HepG2 (cell line): ENCODE measurements around the gene TENM3. TPM values are rescaled to one million over a fixed set of nuclear protein-coding genes. Genes with fewer than 3 reads are reported as not detected.

ENCODE experiments used
- ATAC-seq: fragments of 200-7000 bp; cut with Tn5 transposase; 3 replicates; pipeline ENCODE4 v1.9.1; 2020; ENCODE audit warnings: mild to moderate bottlenecking, moderate library complexity
- BruUV-seq: library from RNA; stranded (reverse); fragments of 400-500 nt; replicated peaks from 2 replicates; lab custom pipeline; 2021; lab: Mats Ljungman, UMichigan
- CTCF ChIA-PET: fragments of 300-600 bp; formaldehyde crosslinking; extraction: SDS; loops from one replicate; lab custom pipeline; 2021; ENCODE audit warnings: low total read pairs, inconsistent platforms, low intra/inter-chr PET ratio; lab: Yijun Ruan, JAX
- POLR2A ChIA-PET: fragments of 350-600 bp; sonication (Branson Sonifier 250); formaldehyde crosslinking; loops from one replicate; lab custom pipeline; 2020; ENCODE audit warnings: antibody characterized with exemption, inconsistent platforms; lab: Yijun Ruan, JAX
- DNase-seq: peaks from one replicate; pipeline ENCODE4 v3.0.0-alpha.2; 2015; ENCODE audit warnings: low spot score
- FAIRE-seq: peaks from 3 replicates; lab custom pipeline; 2011; peaks lifted over from hg19 to GRCh38; lab: Jason Lieb, UNC
- H2AFZ ChIP-seq: one replicate; pipeline ENCODE4 v1.6.1; 2011; ENCODE audit warnings: low read length, inconsistent platforms
- H3K27ac ChIP-seq: fragments of 300-600 bp; 3 replicates; pipeline ENCODE4 v1.8.0; 2011; ENCODE audit warnings: mixed run types, mild to moderate bottlenecking, mixed read lengths, low read length, inconsistent platforms; ENCODE audit not compliant: insufficient read depth; ENCODE audit errors: extremely low read length
- H3K27me3 ChIP-seq, 2 experiments: fragments of 200-600 bp in 1 of 2; 2 replicates in 1 of 2; 3 replicates in 1 of 2; pipeline versions ENCODE4 v1.6.0 to v1.8.0; 2011; ENCODE audit warnings: low read length in 2 of 2, mild to moderate bottlenecking in 2 of 2, moderate library complexity in 2 of 2, inconsistent platforms in 1 of 2; ENCODE audit not compliant: insufficient read depth in 2 of 2, control insufficient read depth in 1 of 2
- H3K36me3 ChIP-seq, 2 experiments: fragments of 200-600 bp in 1 of 2; replicated peaks in 1 of 2; 2 replicates in 1 of 2; 3 replicates in 1 of 2; pipeline versions ENCODE4 v1.5.1 to v1.8.0; 2011; ENCODE audit warnings: low read length in 2 of 2, inconsistent platforms in 1 of 2; ENCODE audit not compliant: insufficient read depth in 2 of 2, control insufficient read depth in 1 of 2
- H3K4me1 ChIP-seq: 2 replicates; pipeline ENCODE4 v1.5.1; 2012; ENCODE audit warnings: low read length, inconsistent platforms; ENCODE audit not compliant: insufficient read depth
- H3K4me2 ChIP-seq: 2 replicates; pipeline ENCODE4 v1.6.0; 2011; ENCODE audit warnings: low read depth, low read length, inconsistent platforms
- H3K4me3 ChIP-seq, 3 experiments: fragments of 200-600 bp in 1 of 3; sonication (generic), shearing (Covaris generic) in 1 of 3; replicated peaks in 1 of 3; 2 replicates each; pipeline ENCODE4 v1.5.1; 2011 to 2016; ENCODE audit warnings: low read length in 3 of 3, inconsistent platforms in 2 of 3, low read depth in 2 of 3, mild to moderate bottlenecking in 2 of 3, control low read depth in 1 of 3, mixed read lengths in 1 of 3; ENCODE audit not compliant: insufficient read depth in 1 of 3
- H3K79me2 ChIP-seq: one replicate; pipeline ENCODE4 v1.6.1; 2011; ENCODE audit warnings: low read length, inconsistent platforms; ENCODE audit not compliant: insufficient read depth
- H3K9ac ChIP-seq: 2 replicates; pipeline ENCODE4 v1.6.0; 2011; ENCODE audit warnings: mild to moderate bottlenecking, low read depth, low read length, inconsistent platforms; ENCODE audit not compliant: insufficient read depth
- H3K9me3 ChIP-seq: 2 replicates; pipeline ENCODE4 v1.5.1; 2012; ENCODE audit warnings: mild to moderate bottlenecking, low read length
- H4K20me1 ChIP-seq: 2 replicates; pipeline ENCODE4 v1.6.0; 2011; ENCODE audit warnings: inconsistent platforms, mild to moderate bottlenecking, low read length, moderate library complexity; ENCODE audit not compliant: insufficient read depth
- GATAD1 ChIP-seq: IDR thresholded peaks from 2 replicates; pipeline ENCODE4 v1.6.1; 2016; ENCODE audit warnings: missing genetic modification reagents, missing compliant biosample characterization
- NRL ChIP-seq: sonication (generic); formaldehyde crosslinking; IDR thresholded peaks from 2 replicates; pipeline ENCODE4 v1.5.0; 2020; ENCODE audit warnings: missing genetic modification reagents, mild to moderate bottlenecking, moderate library complexity, borderline replicate concordance
- POLR2AphosphoS5 ChIP-seq: IDR thresholded peaks from 2 replicates; pipeline ENCODE4 v1.6.1; 2012; ENCODE audit warnings: low read depth, low read length
- SALL1 ChIP-seq: sonication (generic); formaldehyde crosslinking; IDR thresholded peaks from 2 replicates; pipeline ENCODE4 v1.8.0; 2022; ENCODE audit warnings: mild to moderate bottlenecking, missing genetic modification reagents
- ZFX ChIP-seq: sonication (generic); formaldehyde crosslinking; IDR thresholded peaks from 2 replicates; pipeline ENCODE4 v1.4.0; 2020; ENCODE audit warnings: mild to moderate bottlenecking, low read depth, missing genetic modification reagents, moderate library complexity
- WGBS: methylation state at CpG from one replicate; pipeline ENCODE4 v1.1.6; 2017; ENCODE audit warnings: low lambda C conversion rate; 5-methylcytosine and 5-hydroxymethylcytosine counted together
- in situ Hi-C: cut with HindIII; loops from 2 replicates; pipeline ENCODE4 v1.10.0; 2017; ENCODE audit warnings: low pct_unique_long_range_greater_than_20kb; ENCODE audit not compliant: extremely low pct_ligation_motif_present
- intact Hi-C: fragments of 100-400 bp; cut with micrococcal nuclease; formaldehyde crosslinking; loops from one replicate; pipeline ENCODE4 v1.10.0; 2022; ENCODE audit not compliant: unreplicated experiment
- polyA plus RNA-seq, 8 experiments: library from polyadenylated mRNA; depleted of rRNA in 3 of 8; stranded (reverse) in 7 of 8; unstranded in 1 of 8; fragments of >200 nt; fragmentation: Illumina TruSeq in 4 of 8; extraction: Trizol in 4 of 8; gene quantifications; 2 replicates each; pipeline versions ENCODE4 v1.2.1 to v1.2.3, GENCODE V29; 2011 to 2016; ENCODE audit warnings: low read depth in 4 of 8, missing spikeins in 1 of 8, mixed read lengths in 1 of 8; ENCODE audit not compliant: insufficient read depth in 1 of 8
- total RNA-seq, 5 experiments: library from RNA; depleted of rRNA; stranded (reverse); fragments of >200 nt; fragmentation: Illumina TruSeq; extraction: Trizol; gene quantifications; 2 replicates each; pipeline ENCODE4 v1.2.3, GENCODE V29; 2016; ENCODE audit warnings: low read depth in 1 of 5
- TF ChIP-seq, protein P1 (sequence below): sonication (generic); formaldehyde crosslinking; IDR thresholded peaks from 2 replicates; pipeline ENCODE4 v1.5.1; 2020; ENCODE audit warnings: mild to moderate bottlenecking, missing genetic modification reagents, moderate library complexity
- TF ChIP-seq, protein P2 (sequence below): sonication (generic); formaldehyde crosslinking; IDR thresholded peaks from 2 replicates; pipeline ENCODE4 v1.8.1; 2023; ENCODE audit warnings: mild to moderate bottlenecking, missing genetic modification reagents, borderline replicate concordance
- TF ChIP-seq, protein P3 (sequence below): IDR thresholded peaks from 2 replicates; pipeline ENCODE4 v1.6.1; 2012; ENCODE audit warnings: inconsistent platforms

Gene TENM3
- total and polyA plus RNA-seq, 2 of the 13 experiments (the other 11 are each of a cell fraction or from before 2014, with no cell fraction given) = 0.04 TPM; not detected in 1

DNA sequence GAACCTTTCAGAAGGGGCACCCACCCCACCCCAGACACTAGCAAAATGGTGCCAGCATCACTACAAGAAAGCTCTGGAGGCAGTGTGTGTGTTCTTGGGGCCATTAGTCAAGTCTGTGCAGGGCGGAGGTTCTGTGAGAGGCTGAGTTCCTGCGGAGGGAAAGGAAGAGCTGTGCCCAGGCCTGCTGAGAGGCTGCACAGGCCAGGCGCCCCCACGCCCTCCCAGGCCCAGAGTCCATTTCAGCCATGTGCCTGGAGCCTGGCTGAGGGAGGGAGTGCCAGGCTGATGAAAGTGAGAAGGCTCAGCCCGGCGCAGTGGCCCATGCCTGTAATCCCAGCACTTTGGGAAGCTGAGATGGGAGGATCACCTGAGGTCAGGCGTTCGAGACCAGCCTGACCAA lies 584.0 kb downstream of the TENM3 start:
- peak; percentile 31 for ATAC-seq
- Histone ChIP-seq H3K79me2 (no peaks in the 10 kb centered on the region), H3K27ac (no peak overlapping the region), H3K9me3 (no peaks in the 10 kb centered on the region), H3K4me1 (no peaks in the 10 kb centered on the region), H2AFZ (no peak overlapping the region), H3K4me2 (no peak overlapping the region)
- ChIA-PET POLR2A (no interaction called here), CTCF (no interaction called here)
- DNase-seq = no peak
- intact Hi-C loops = no loop called here
- in situ Hi-C loops = no loop called here
- TF ChIP-seq, protein P1, sequence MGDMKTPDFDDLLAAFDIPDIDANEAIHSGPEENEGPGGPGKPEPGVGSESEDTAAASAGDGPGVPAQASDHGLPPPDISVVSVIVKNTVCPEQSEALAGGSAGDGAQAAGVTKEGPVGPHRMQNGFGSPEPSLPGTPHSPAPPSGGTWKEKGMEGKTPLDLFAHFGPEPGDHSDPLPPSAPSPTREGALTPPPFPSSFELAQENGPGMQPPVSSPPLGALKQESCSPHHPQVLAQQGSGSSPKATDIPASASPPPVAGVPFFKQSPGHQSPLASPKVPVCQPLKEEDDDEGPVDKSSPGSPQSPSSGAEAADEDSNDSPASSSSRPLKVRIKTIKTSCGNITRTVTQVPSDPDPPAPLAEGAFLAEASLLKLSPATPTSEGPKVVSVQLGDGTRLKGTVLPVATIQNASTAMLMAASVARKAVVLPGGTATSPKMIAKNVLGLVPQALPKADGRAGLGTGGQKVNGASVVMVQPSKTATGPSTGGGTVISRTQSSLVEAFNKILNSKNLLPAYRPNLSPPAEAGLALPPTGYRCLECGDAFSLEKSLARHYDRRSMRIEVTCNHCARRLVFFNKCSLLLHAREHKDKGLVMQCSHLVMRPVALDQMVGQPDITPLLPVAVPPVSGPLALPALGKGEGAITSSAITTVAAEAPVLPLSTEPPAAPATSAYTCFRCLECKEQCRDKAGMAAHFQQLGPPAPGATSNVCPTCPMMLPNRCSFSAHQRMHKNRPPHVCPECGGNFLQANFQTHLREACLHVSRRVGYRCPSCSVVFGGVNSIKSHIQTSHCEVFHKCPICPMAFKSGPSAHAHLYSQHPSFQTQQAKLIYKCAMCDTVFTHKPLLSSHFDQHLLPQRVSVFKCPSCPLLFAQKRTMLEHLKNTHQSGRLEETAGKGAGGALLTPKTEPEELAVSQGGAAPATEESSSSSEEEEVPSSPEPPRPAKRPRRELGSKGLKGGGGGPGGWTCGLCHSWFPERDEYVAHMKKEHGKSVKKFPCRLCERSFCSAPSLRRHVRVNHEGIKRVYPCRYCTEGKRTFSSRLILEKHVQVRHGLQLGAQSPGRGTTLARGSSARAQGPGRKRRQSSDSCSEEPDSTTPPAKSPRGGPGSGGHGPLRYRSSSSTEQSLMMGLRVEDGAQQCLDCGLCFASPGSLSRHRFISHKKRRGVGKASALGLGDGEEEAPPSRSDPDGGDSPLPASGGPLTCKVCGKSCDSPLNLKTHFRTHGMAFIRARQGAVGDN (CRISPR knock-in tag) = peak; percentile 37
- TF ChIP-seq ZFX (CRISPR knock-in tag) (0 out of 2 replicates have a peak, but pooled peaks have one; percentile 22), GATAD1 (CRISPR knock-in tag) (no peak), SALL1 (CRISPR knock-in tag) (0 out of 2 replicates have a peak, but pooled peaks have one; percentile 20), NRL (0 out of 2 replicates have a peak, but pooled peaks have one; percentile 20), POLR2AphosphoS5 (no peak)
- TF ChIP-seq, protein P2, sequence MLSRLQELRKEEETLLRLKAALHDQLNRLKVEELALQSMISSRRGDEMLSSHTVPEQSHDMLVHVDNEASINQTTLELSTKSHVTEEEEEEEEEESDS (CRISPR knock-in tag) = no peak
- TF ChIP-seq, protein P3, sequence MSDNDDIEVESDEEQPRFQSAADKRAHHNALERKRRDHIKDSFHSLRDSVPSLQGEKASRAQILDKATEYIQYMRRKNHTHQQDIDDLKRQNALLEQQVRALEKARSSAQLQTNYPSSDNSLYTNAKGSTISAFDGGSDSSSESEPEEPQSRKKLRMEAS = 0 out of 2 replicates have a peak, but pooled peaks have one; percentile 24
- TF ChIP-seq, all 625 proteins: peak for 5
- H4K20me1 ChIP-seq = no peaks in the 10 kb centered on the region
- no TSS peak for BruUV-seq
- H3K9ac ChIP-seq = no peak overlapping the region
- H3K36me3 ChIP-seq = no peaks in the 10 kb centered on the region
- no peak overlapping the region for H3K4me3 ChIP-seq
- no peak for FAIRE-seq
- H3K27me3 ChIP-seq = peaks cover 0 to 3% of the 10 kb centered on the region in 2 experiments; a peak in 3 of 5 replicates
- WGBS = 58% methylated on average over 7 of the region's 8 CpGs
